WTC11 (cell line): ENCODE measurements around the gene PDSS2.

Source experiments
- AR ChIP-seq: fragments of 250-450 bp; sonication (Bioruptor Pico); IDR thresholded peaks from 2 replicates; pipeline ENCODE4 v1.9.0; 2021; ENCODE audit warnings: mild to moderate bottlenecking
- E2F4 ChIP-seq: sonication (generic); formaldehyde crosslinking; IDR thresholded peaks from 2 replicates; pipeline ENCODE4 v1.8.1; 2022; ENCODE audit warnings: low read depth, mild to moderate bottlenecking, moderate library complexity, missing genetic modification reagents, borderline replicate concordance
- ELF4 ChIP-seq: sonication (generic); formaldehyde crosslinking; IDR thresholded peaks from 2 replicates; pipeline ENCODE4 v1.8.1; 2022; ENCODE audit warnings: low read depth, mild to moderate bottlenecking, moderate library complexity, missing genetic modification reagents
- JUN ChIP-seq: sonication (generic); formaldehyde crosslinking; IDR thresholded peaks from 2 replicates; pipeline ENCODE4 v1.8.0; 2023; ENCODE audit warnings: mild to moderate bottlenecking, missing genetic modification reagents
- TF ChIP-seq, protein P1 (sequence below): fragments of 200-600 bp; IDR thresholded peaks from 2 replicates; pipeline ENCODE4 v1.8.0; 2022; ENCODE audit warnings: antibody characterized with exemption
- TF ChIP-seq, protein P2 (sequence below): fragments of 250-450 bp; sonication (Bioruptor Pico); IDR thresholded peaks from 2 replicates; pipeline ENCODE4 v1.9.0; 2021; ENCODE audit warnings: moderate library complexity, mild to moderate bottlenecking, inconsistent platforms, borderline replicate concordance
- TF ChIP-seq, protein P3 (sequence below): sonication (generic); formaldehyde crosslinking; IDR thresholded peaks from 2 replicates; pipeline ENCODE4 v1.8.0; 2022; ENCODE audit warnings: mild to moderate bottlenecking, missing genetic modification reagents

GRCh38 chr6:107399935-107400334, 59.4 kb downstream of the PDSS2 start:
- TF ChIP-seq, protein P1, sequence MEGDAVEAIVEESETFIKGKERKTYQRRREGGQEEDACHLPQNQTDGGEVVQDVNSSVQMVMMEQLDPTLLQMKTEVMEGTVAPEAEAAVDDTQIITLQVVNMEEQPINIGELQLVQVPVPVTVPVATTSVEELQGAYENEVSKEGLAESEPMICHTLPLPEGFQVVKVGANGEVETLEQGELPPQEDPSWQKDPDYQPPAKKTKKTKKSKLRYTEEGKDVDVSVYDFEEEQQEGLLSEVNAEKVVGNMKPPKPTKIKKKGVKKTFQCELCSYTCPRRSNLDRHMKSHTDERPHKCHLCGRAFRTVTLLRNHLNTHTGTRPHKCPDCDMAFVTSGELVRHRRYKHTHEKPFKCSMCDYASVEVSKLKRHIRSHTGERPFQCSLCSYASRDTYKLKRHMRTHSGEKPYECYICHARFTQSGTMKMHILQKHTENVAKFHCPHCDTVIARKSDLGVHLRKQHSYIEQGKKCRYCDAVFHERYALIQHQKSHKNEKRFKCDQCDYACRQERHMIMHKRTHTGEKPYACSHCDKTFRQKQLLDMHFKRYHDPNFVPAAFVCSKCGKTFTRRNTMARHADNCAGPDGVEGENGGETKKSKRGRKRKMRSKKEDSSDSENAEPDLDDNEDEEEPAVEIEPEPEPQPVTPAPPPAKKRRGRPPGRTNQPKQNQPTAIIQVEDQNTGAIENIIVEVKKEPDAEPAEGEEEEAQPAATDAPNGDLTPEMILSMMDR: no peak
- TF ChIP-seq, protein P2, sequence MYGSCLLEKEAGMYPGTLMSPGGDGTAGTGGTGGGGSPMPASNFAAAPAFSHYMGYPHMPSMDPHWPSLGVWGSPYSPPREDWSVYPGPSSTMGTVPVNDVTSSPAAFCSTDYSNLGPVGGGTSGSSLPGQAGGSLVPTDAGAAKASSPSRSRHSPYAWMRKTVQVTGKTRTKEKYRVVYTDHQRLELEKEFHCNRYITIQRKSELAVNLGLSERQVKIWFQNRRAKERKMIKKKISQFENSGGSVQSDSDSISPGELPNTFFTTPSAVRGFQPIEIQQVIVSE (CRISPR knock-in tag): no peak
- TF ChIP-seq AR (CRISPR knock-in tag): no peak
- TF ChIP-seq ELF4: no peak
- TF ChIP-seq, protein P3, sequence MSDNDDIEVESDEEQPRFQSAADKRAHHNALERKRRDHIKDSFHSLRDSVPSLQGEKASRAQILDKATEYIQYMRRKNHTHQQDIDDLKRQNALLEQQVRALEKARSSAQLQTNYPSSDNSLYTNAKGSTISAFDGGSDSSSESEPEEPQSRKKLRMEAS (CRISPR knock-in tag): no peak
- TF ChIP-seq JUN (CRISPR knock-in tag): no peak
- no peak for TF ChIP-seq E2F4
